ENCODE measurements around the gene ABCB1.

The ABCB1 gene

DNA sequence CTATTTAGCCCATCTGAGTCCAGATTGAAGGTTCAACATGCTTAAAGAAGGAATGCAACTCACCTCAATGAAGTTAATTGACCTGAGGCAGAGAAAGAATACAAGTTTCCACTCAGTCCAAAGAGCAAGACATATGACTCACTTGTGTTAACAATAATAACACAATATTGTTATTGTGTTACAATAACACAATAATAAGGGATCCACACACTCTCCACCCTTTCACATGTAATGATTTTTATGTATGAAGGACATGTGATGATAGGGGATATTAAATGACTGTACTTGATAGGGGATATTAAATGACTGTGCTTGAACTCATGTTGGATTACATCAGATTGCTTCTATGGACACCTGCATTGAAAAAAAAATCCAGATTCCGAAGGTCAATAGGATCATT lies 3.6 kb upstream of the ABCB1 start (continued):
- TF ChIP-seq, protein P1, sequence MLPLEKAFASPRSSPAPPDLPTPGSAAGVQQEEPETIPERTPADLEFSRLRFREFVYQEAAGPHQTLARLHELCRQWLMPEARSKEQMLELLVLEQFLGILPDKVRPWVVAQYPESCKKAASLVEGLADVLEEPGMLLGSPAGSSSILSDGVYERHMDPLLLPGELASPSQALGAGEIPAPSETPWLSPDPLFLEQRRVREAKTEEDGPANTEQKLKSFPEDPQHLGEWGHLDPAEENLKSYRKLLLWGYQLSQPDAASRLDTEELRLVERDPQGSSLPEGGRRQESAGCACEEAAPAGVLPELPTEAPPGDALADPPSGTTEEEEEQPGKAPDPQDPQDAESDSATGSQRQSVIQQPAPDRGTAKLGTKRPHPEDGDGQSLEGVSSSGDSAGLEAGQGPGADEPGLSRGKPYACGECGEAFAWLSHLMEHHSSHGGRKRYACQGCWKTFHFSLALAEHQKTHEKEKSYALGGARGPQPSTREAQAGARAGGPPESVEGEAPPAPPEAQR (tag by site-specific recombination; IDR thresholded peaks at IDR 0.05) = no peak
- no peak for TF ChIP-seq ZNF830 (tag by site-specific recombination; IDR thresholded peaks at IDR 0.05; ENCODE audit: low read depth)

DNA sequence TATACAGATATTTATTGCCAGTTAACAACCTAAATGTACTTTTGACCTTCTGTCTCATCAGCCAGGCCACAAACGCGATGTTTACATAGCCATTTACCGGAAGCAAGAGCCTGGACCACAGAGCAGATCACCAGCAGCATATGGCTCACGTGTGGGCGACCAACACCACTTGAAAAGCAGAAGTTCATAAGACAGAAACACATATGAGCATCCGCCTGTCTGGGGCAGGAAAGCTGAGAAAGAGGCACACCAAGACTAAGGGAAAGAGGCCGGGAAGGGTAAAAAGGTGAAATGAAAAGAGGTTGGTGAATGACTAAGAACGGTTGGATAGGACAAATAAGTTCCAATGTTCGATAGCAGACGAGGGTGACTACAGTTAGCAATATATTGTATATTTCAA lies 1.3 kb downstream of the ABCB1 start:
- peaks cover 6% of the 10 kb centered on the region; the same call in 1 of the 2 replicates for H3K4me1 ChIP-seq (ENCODE audit: control insufficient read depth, insufficient read depth, low read length)
- TF ChIP-seq ZBTB20 (tag by site-specific recombination; IDR thresholded peaks at IDR 0.05) (peak; percentile 58; the same call in 1 of the 2 replicates), ZBTB17 (tag by site-specific recombination; IDR thresholded peaks at IDR 0.05) (peak; percentile 40), GLIS1 (tag by site-specific recombination; IDR thresholded peaks at IDR 0.05) (peak; percentile 19; the same call in 1 of the 2 replicates), ZFHX2 (tag by site-specific recombination; conservative IDR thresholded peaks at IDR 0.05) (peak; percentile 49), FEZF1 (tag by site-specific recombination; IDR thresholded peaks at IDR 0.05) (peak; percentile 76), EGR2 (tag by site-specific recombination; IDR thresholded peaks at IDR 0.05; ENCODE audit: low read depth) (peak; percentile 31; the same call in 1 of the 2 replicates), ZNF600 (tag by site-specific recombination; IDR thresholded peaks at IDR 0.05) (peak; percentile 83), OSR2 (tag by site-specific recombination; IDR thresholded peaks at IDR 0.05) (peak; percentile 80), ZNF747 (tag by site-specific recombination; IDR thresholded peaks at IDR 0.05) (no peak), ZNF558 (tag by site-specific recombination; IDR thresholded peaks at IDR 0.05) (no peak)
- TF ChIP-seq, protein P2, sequence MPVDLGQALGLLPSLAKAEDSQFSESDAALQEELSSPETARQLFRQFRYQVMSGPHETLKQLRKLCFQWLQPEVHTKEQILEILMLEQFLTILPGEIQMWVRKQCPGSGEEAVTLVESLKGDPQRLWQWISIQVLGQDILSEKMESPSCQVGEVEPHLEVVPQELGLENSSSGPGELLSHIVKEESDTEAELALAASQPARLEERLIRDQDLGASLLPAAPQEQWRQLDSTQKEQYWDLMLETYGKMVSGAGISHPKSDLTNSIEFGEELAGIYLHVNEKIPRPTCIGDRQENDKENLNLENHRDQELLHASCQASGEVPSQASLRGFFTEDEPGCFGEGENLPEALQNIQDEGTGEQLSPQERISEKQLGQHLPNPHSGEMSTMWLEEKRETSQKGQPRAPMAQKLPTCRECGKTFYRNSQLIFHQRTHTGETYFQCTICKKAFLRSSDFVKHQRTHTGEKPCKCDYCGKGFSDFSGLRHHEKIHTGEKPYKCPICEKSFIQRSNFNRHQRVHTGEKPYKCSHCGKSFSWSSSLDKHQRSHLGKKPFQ (tag by site-specific recombination; IDR thresholded peaks at IDR 0.05) = no peak
- TF ChIP-seq, protein P3, sequence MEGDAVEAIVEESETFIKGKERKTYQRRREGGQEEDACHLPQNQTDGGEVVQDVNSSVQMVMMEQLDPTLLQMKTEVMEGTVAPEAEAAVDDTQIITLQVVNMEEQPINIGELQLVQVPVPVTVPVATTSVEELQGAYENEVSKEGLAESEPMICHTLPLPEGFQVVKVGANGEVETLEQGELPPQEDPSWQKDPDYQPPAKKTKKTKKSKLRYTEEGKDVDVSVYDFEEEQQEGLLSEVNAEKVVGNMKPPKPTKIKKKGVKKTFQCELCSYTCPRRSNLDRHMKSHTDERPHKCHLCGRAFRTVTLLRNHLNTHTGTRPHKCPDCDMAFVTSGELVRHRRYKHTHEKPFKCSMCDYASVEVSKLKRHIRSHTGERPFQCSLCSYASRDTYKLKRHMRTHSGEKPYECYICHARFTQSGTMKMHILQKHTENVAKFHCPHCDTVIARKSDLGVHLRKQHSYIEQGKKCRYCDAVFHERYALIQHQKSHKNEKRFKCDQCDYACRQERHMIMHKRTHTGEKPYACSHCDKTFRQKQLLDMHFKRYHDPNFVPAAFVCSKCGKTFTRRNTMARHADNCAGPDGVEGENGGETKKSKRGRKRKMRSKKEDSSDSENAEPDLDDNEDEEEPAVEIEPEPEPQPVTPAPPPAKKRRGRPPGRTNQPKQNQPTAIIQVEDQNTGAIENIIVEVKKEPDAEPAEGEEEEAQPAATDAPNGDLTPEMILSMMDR (tag by site-specific recombination; IDR thresholded peaks at IDR 0.05) = no peak
- H3K27ac ChIP-seq (ENCODE audit: extremely low read depth, low read depth, low read length) = no peak overlapping the region
- no peaks in the 10 kb centered on the region for H3K9me3 ChIP-seq (ENCODE audit: control insufficient read depth, insufficient read depth, low read depth, low read length)
- CTCF ChIA-PET = interaction anchor here (1.3 to 1.8 kb wide), 3 partner anchors 35 to 93 kb away, joined by 6 to 8 read pairs (median 7); no protein-coding TSS in a partner anchor
- peak overlapping the region; percentile 70 for H3K4me3 ChIP-seq (ENCODE audit: low read depth, low read length)
- POLR2A ChIA-PET = interaction anchor here (0.6 to 2.1 kb wide), 4 partner anchors 29 to 447 kb away, joined by 3 to 21 read pairs (median 5); partner anchors contain the start of genes ADAM22, DMTF1 and RUNDC3B
- no peaks in the 10 kb centered on the region for H3K36me3 ChIP-seq (ENCODE audit: control insufficient read depth in 2 of 2, insufficient read depth in 1 of 2, low read length in 2 of 2)

- TF ChIP-seq ZBTB17 (tag by site-specific recombination; IDR thresholded peaks at IDR 0.05) (no peak), PRDM1 (tag by site-specific recombination; IDR thresholded peaks at IDR 0.05) (peak; percentile 62)
- ChIA-PET CTCF (interaction anchor here (1.3 to 1.7 kb wide), 2 partner anchors 91 to 92 kb away, joined by 6 to 7 read pairs; no protein-coding TSS in a partner anchor), POLR2A (no interaction called here)
- H3K9me3 ChIP-seq (ENCODE audit: control insufficient read depth, insufficient read depth, low read depth, low read length) = no peaks in the 10 kb centered on the region
- H3K4me1 ChIP-seq (ENCODE audit: control insufficient read depth, insufficient read depth, low read length) = peaks cover 6% of the 10 kb centered on the region; the same call in 1 of the 2 replicates
- H3K4me3 ChIP-seq (ENCODE audit: low read depth, low read length) = peak overlapping the region; percentile 14
- H3K27ac ChIP-seq (ENCODE audit: extremely low read depth, low read depth, low read length) = no peak overlapping the region
- no peaks in the 10 kb centered on the region for H3K36me3 ChIP-seq (ENCODE audit: control insufficient read depth in 2 of 2, insufficient read depth in 1 of 2, low read length in 2 of 2)
Observed at GRCh38 chr7:87598234-87599009, 2.3 kb downstream of the ABCB1 start.
